ENCODE data around the gene F3. TPM values are rescaled to one million over a fixed set of nuclear protein-coding genes. Genes with fewer than 3 reads are reported as not detected.

F3 gene
- total RNA-seq, 1 donor from 2014 or later = 95.0 TPM

- DNase-seq (ENCODE audit: low spot score, unreplicated experiment) = no peak
- TF ChIP-seq, protein P1, sequence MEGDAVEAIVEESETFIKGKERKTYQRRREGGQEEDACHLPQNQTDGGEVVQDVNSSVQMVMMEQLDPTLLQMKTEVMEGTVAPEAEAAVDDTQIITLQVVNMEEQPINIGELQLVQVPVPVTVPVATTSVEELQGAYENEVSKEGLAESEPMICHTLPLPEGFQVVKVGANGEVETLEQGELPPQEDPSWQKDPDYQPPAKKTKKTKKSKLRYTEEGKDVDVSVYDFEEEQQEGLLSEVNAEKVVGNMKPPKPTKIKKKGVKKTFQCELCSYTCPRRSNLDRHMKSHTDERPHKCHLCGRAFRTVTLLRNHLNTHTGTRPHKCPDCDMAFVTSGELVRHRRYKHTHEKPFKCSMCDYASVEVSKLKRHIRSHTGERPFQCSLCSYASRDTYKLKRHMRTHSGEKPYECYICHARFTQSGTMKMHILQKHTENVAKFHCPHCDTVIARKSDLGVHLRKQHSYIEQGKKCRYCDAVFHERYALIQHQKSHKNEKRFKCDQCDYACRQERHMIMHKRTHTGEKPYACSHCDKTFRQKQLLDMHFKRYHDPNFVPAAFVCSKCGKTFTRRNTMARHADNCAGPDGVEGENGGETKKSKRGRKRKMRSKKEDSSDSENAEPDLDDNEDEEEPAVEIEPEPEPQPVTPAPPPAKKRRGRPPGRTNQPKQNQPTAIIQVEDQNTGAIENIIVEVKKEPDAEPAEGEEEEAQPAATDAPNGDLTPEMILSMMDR (IDR thresholded peaks at IDR 0.05; ENCODE audit: unreplicated experiment) = no peak
- H3K4me1 Mint-ChIP-seq (ENCODE audit: low read depth) = no peaks in the 10 kb centered on the region
- no peaks in the 10 kb centered on the region for H3K27me3 Mint-ChIP-seq
- no peaks in the 10 kb centered on the region for H3K9me3 Mint-ChIP-seq (ENCODE audit: low read depth)
- H3K4me3 Mint-ChIP-seq (ENCODE audit: low read depth) = no peak overlapping the region
- no peak overlapping the region for H3K27ac Mint-ChIP-seq
- H3K36me3 Mint-ChIP-seq (ENCODE audit: insufficient read depth) = peaks cover 45% of the 10 kb centered on the region
Measured at GRCh38 chr1:94501426-94501825, 40.1 kb downstream of the F3 start.

GRCh38 chr1:94496076-94496755, 45.3 kb downstream of the F3 start:
- no peak overlapping the region for H3K27ac Mint-ChIP-seq
- H3K4me1 Mint-ChIP-seq (ENCODE audit: low read depth) = no peaks in the 10 kb centered on the region
- no peaks in the 10 kb centered on the region for H3K27me3 Mint-ChIP-seq
- no peaks in the 10 kb centered on the region for H3K9me3 Mint-ChIP-seq (ENCODE audit: low read depth)
- DNase-seq (ENCODE audit: low spot score, unreplicated experiment) = no peak
- TF ChIP-seq, protein P1 (IDR thresholded peaks at IDR 0.05; ENCODE audit: unreplicated experiment) = no peak
- H3K4me3 Mint-ChIP-seq (ENCODE audit: low read depth) = no peak overlapping the region
- H3K36me3 Mint-ChIP-seq (ENCODE audit: insufficient read depth) = peaks cover 35% of the 10 kb centered on the region

- no peaks in the 10 kb centered on the region for H3K27me3 Mint-ChIP-seq
- H3K36me3 Mint-ChIP-seq (ENCODE audit: insufficient read depth) = peaks cover 29% of the 10 kb centered on the region
- H3K4me3 Mint-ChIP-seq (ENCODE audit: low read depth) = no peak overlapping the region
- no peaks in the 10 kb centered on the region for H3K9me3 Mint-ChIP-seq (ENCODE audit: low read depth)
- no peak for DNase-seq (ENCODE audit: low spot score, unreplicated experiment)
- TF ChIP-seq, protein P1 (IDR thresholded peaks at IDR 0.05; ENCODE audit: unreplicated experiment) = no peak
- no peak overlapping the region for H3K27ac Mint-ChIP-seq
- no peaks in the 10 kb centered on the region for H3K4me1 Mint-ChIP-seq (ENCODE audit: low read depth)
Measured at GRCh38 chr1:94490556-94490955, 51.0 kb downstream of the F3 start.

DNA sequence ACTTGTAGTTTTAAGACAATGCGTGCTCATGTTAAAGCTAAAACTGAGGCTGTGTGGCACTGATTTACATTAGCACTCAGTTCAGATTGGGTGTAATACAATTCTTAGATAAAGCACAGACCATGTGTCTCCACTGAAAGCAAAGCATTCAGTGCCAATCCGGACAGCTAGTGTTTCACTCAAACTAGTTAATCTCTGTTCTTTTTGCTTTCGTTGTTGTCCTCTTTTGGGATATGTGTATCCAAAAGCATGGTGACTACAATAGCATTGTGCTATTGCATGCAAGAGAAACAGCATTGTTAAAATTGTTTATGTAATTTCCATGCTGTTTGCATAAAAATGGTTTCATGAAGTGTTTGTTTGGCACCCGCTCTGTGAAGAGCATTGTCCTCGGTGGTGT, 54.6 kb downstream of the F3 start:
- Mint-ChIP-seq H3K9me3 (ENCODE audit: low read depth) (no peaks in the 10 kb centered on the region), H3K4me3 (ENCODE audit: low read depth) (no peak overlapping the region), H3K4me1 (ENCODE audit: low read depth) (no peaks in the 10 kb centered on the region), H3K27me3 (no peaks in the 10 kb centered on the region), H3K27ac (no peak overlapping the region), H3K36me3 (ENCODE audit: insufficient read depth) (peaks cover 25% of the 10 kb centered on the region)
- no peak for DNase-seq (ENCODE audit: low spot score, unreplicated experiment)
- TF ChIP-seq, protein P1 (IDR thresholded peaks at IDR 0.05; ENCODE audit: unreplicated experiment) = no peak

- Mint-ChIP-seq H3K9me3 (ENCODE audit: low read depth) (no peaks in the 10 kb centered on the region), H3K4me1 (ENCODE audit: low read depth) (peaks cover 6% of the 10 kb centered on the region), H3K36me3 (ENCODE audit: insufficient read depth) (peaks cover 18% of the 10 kb centered on the region), H3K27ac (no peak overlapping the region), H3K27me3 (no peaks in the 10 kb centered on the region), H3K4me3 (ENCODE audit: low read depth) (no peak overlapping the region)
- DNase-seq (ENCODE audit: low spot score, unreplicated experiment) = peak; percentile 11
- TF ChIP-seq, protein P1 (IDR thresholded peaks at IDR 0.05; ENCODE audit: unreplicated experiment) = peak; percentile 79
Measured at GRCh38 chr1:94481473-94481933, 60.1 kb downstream of the F3 start.

All from progenitor cell of endocrine pancreas (in vitro differentiated cells).